A549 (cell line): Measurements from ENCODE around the gene PTPRK. TPM values are rescaled to one million over a fixed set of nuclear protein-coding genes. Genes with fewer than 3 reads are reported as not detected.

Source experiments
- ATAC-seq, 2 experiments: fragments of 200-7000 bp in 1 of 2; fragments of >200 bp in 1 of 2; cut with Nextera tagmentation in 1 of 2; cut with Tn5 transposase in 1 of 2; 3 replicates each; pipeline versions ENCODE4 v1.8.0 to v1.9.1; 2018 to 2020; ENCODE audit warnings: mild to moderate bottlenecking in 1 of 2, moderate library complexity in 1 of 2
- CTCF ChIA-PET: fragments of 300-600 bp; sonication (Branson Sonifier 250); formaldehyde crosslinking; extraction: SDS; loops from one replicate; lab custom pipeline; 2021; ENCODE audit warnings: antibody characterized with exemption, inconsistent platforms; lab: Yijun Ruan, JAX
- POLR2A ChIA-PET: fragments of 350-600 bp; formaldehyde crosslinking; extraction: SDS; loops from one replicate; lab custom pipeline; 2021; ENCODE audit warnings: antibody characterized with exemption, inconsistent platforms; lab: Yijun Ruan, JAX
- DNase-seq, 2 experiments: peaks; one replicate each; pipeline versions ENCODE4 v3.0.0 to v3.0.0-alpha.2; 2011 to 2016; ENCODE audit warnings: low read depth in 1 of 2, low spot score in 1 of 2
- FAIRE-seq: peaks from 2 replicates; lab custom pipeline; 2011; peaks lifted over from hg19 to GRCh38; lab: Jason Lieb, UNC
- H3K27ac ChIP-seq, 2 experiments: fragments of >200 bp; sonication (Bioruptor Twin); formaldehyde crosslinking; 3 replicates each; pipeline ENCODE4 v1.5.1; 2016 to 2017
- H3K4me1 ChIP-seq: fragments of >200 bp; sonication (Bioruptor Twin); formaldehyde crosslinking; 3 replicates; pipeline ENCODE4 v1.6.1; 2016
- H3K4me2 ChIP-seq: fragments of >200 bp; sonication (Bioruptor Twin); formaldehyde crosslinking; 3 replicates; pipeline ENCODE4 v1.6.1; 2016
- H3K4me3 ChIP-seq: fragments of >200 bp; sonication (Bioruptor Twin); formaldehyde crosslinking; 3 replicates; pipeline ENCODE4 v1.5.1; 2016
- H3K9me3 ChIP-seq: fragments of >200 bp; sonication (Bioruptor Twin); formaldehyde crosslinking; 3 replicates; pipeline ENCODE4 v1.6.1; 2016
- ATOH8 ChIP-seq: fragments of 250-450 bp; sonication (Bioruptor Pico); IDR thresholded peaks from 2 replicates; pipeline ENCODE4 v1.5.0; 2020; ENCODE audit warnings: low read depth, mild to moderate bottlenecking, moderate library complexity
- BHLHE40 ChIP-seq: IDR thresholded peaks from 2 replicates; pipeline ENCODE4 v1.6.1; 2012; ENCODE audit warnings: low read depth, low read length, inconsistent platforms
- CBX2 ChIP-seq: fragments of 200-600 bp; sonication (generic); IDR thresholded peaks from 2 replicates; pipeline ENCODE4 v1.6.1; 2016; ENCODE audit warnings: low read depth, mild to moderate bottlenecking, borderline replicate concordance
- CTCF ChIP-seq: fragments of >200 bp; sonication (Bioruptor Twin); formaldehyde crosslinking; IDR thresholded peaks from 3 replicates; pipeline ENCODE4 v1.5.1; 2016
- E2F6 ChIP-seq: IDR thresholded peaks from 2 replicates; pipeline ENCODE4 v1.6.1; 2012; ENCODE audit warnings: low read depth, borderline replicate concordance
- GATA3 ChIP-seq: IDR thresholded peaks from 2 replicates; pipeline ENCODE4 v1.6.1; 2012; ENCODE audit warnings: borderline replicate concordance
- HOXA7 ChIP-seq: fragments of 250-450 bp; sonication (Bioruptor Pico); IDR thresholded peaks from 2 replicates; pipeline ENCODE4 v1.5.0; 2020; ENCODE audit warnings: mild to moderate bottlenecking, moderate library complexity
- HOXB13 ChIP-seq: fragments of 250-450 bp; sonication (Bioruptor Pico); IDR thresholded peaks from 2 replicates; pipeline ENCODE4 v1.5.0; 2020; ENCODE audit warnings: low read depth, mild to moderate bottlenecking, moderate library complexity
- HOXB5 ChIP-seq: fragments of 250-450 bp; sonication (Bioruptor Pico); IDR thresholded peaks from 2 replicates; pipeline ENCODE4 v1.5.0; 2020; ENCODE audit warnings: mild to moderate bottlenecking, moderate library complexity
- KDM1A ChIP-seq: fragments of 200-600 bp; sonication (generic); IDR thresholded peaks from 2 replicates; pipeline ENCODE4 v1.6.1; 2016; ENCODE audit warnings: low read depth, mild to moderate bottlenecking
- MAX ChIP-seq: IDR thresholded peaks from 2 replicates; pipeline ENCODE4 v1.6.1; 2012
- PHF8 ChIP-seq: fragments of 200-600 bp; sonication (generic); IDR thresholded peaks from 2 replicates; pipeline ENCODE4 v1.6.1; 2016; ENCODE audit warnings: low read depth, mild to moderate bottlenecking, antibody characterized with exemption, moderate library complexity, borderline replicate concordance
- POLR2A ChIP-seq: IDR thresholded peaks from 2 replicates; pipeline ENCODE4 v1.6.1; 2012; ENCODE audit warnings: mild to moderate bottlenecking, low read length
- RFX5 ChIP-seq: fragments of 450-650 bp; IDR thresholded peaks from 2 replicates; pipeline ENCODE4 v1.7.1; 2014; ENCODE audit warnings: antibody characterized with exemption, mild to moderate bottlenecking, moderate library complexity
- RNF2 ChIP-seq: fragments of 200-600 bp; sonication (generic); IDR thresholded peaks from 2 replicates; pipeline ENCODE4 v1.6.1; 2016; ENCODE audit warnings: low read depth, mild to moderate bottlenecking, antibody characterized with exemption, moderate library complexity, borderline replicate concordance
- TP53 ChIP-seq: fragments of 250-450 bp; sonication (Bioruptor Pico); IDR thresholded peaks from 2 replicates; pipeline ENCODE4 v1.5.0; 2021; ENCODE audit warnings: mild to moderate bottlenecking, moderate library complexity
- USF2 ChIP-seq: fragments of 450-650 bp; IDR thresholded peaks from 2 replicates; pipeline ENCODE4 v1.6.1; 2014; ENCODE audit warnings: antibody characterized with exemption
- ZC3H11A ChIP-seq: fragments of 450-650 bp; IDR thresholded peaks from 2 replicates; pipeline ENCODE4 v1.6.1; 2014; ENCODE audit warnings: antibody characterized with exemption, mild to moderate bottlenecking
- ZSCAN20 ChIP-seq: fragments of 250-450 bp; sonication (Bioruptor Pico); IDR thresholded peaks from 2 replicates; pipeline ENCODE4 v1.8.0; 2022; ENCODE audit warnings: mild to moderate bottlenecking, moderate library complexity
- WGBS: methylation state at CpG from one replicate; pipeline ENCODE4 v1.1.6; 2017; ENCODE audit errors: missing lambda C conversion rate; 5-methylcytosine and 5-hydroxymethylcytosine counted together
- polyA plus RNA-seq, 4 experiments: library from polyadenylated mRNA; depleted of rRNA in 3 of 4; stranded (reverse); fragments of >200 nt; fragmentation: RNase III in 1 of 4; extraction: RNeasy Plus Mini Kit Qiagen cat#74134 plus additional on column Dnase treatment in 1 of 4; gene quantifications; 2 replicates in 3 of 4; 3 replicates in 1 of 4; pipeline ENCODE4 v1.2.3, GENCODE V29; 2011 to 2017

Gene PTPRK
- polyA plus RNA-seq, 2 of the 4 experiments (the other 2 are of a cell fraction): 14.4 to 16.1 TPM

GRCh38 chr6:128158496-128158895, 361.9 kb downstream of the PTPRK start:
- WGBS: 81% methylated on average over 4 of the region's 4 CpGs
- no peak for DNase-seq
- no peak for FAIRE-seq
- ChIA-PET POLR2A (no interaction called here), CTCF (no interaction called here)
- no peak overlapping the region for H3K27ac ChIP-seq
- H3K4me2 ChIP-seq: no peak overlapping the region
- TF ChIP-seq ATOH8 (CRISPR knock-in tag) (no peak), RFX5 (no peak), CBX2 (no peak), CTCF (no peak), BHLHE40 (no peak), MAX (no peak), HOXA7 (CRISPR knock-in tag) (no peak), ZSCAN20 (no peak), TP53 (CRISPR knock-in tag) (no peak), HOXB13 (CRISPR knock-in tag) (no peak), USF2 (no peak), HOXB5 (CRISPR knock-in tag) (no peak), ZC3H11A (no peak), POLR2A (no peak), KDM1A (no peak), E2F6 (no peak), RNF2 (no peak)
- ATAC-seq: no peak
- no peaks in the 10 kb centered on the region for H3K4me1 ChIP-seq
- H3K4me3 ChIP-seq: no peak overlapping the region
- H3K9me3 ChIP-seq: no peaks in the 10 kb centered on the region

- H3K4me3 ChIP-seq: no peak overlapping the region
- no peaks in the 10 kb centered on the region for H3K4me1 ChIP-seq
- no peaks in the 10 kb centered on the region for H3K9me3 ChIP-seq
- no peak for DNase-seq
- no peak overlapping the region for H3K27ac ChIP-seq
- ChIA-PET POLR2A (no interaction called here), CTCF (no interaction called here)
- WGBS: 88% methylated on average over 4 of the region's 4 CpGs
- ATAC-seq: no peak
- H3K4me2 ChIP-seq: no peak overlapping the region
- TF ChIP-seq GATA3: no peak
- no peak for TF ChIP-seq PHF8
- TF ChIP-seq CTCF: no peak
- no peak for TF ChIP-seq POLR2A
- no peak for TF ChIP-seq KDM1A
- no peak for FAIRE-seq
Measured at GRCh38 chr6:128156321-128157111, 363.9 kb downstream of the PTPRK start.
